Measurements from ENCODE around the gene TNC. TPM values are rescaled to one million over a fixed set of nuclear protein-coding genes. Genes with fewer than 3 reads are reported as not detected.

TNC gene
- total RNA-seq, 1 donor from 2014 or later = 18.7 TPM

- TF ChIP-seq POLR2A (IDR thresholded peaks at IDR 0.05) = no peak
- TF ChIP-seq POLR2AphosphoS5 (IDR thresholded peaks at IDR 0.05; ENCODE audit: insufficient read depth in 1 of 2, low read depth in 1 of 2) = no peak
- no peak for TF ChIP-seq CTCF (IDR thresholded peaks at IDR 0.05)
- Histone ChIP-seq H3K9me3 (no peaks in the 10 kb centered on the region), H3K4me1 (peaks cover 6% of the 10 kb centered on the region), H3K27me3 (no peaks in the 10 kb centered on the region), H3K4me3 (no peak overlapping the region), H3K27ac (no peak overlapping the region), H3K36me3 (no peaks in the 10 kb centered on the region)
- no peak for DNase-seq (ENCODE audit: extremely low spot score in 2 of 2)
- intact Hi-C loops (cut with DNase I) = no loop called here
Observed at GRCh38 chr9:115039516-115040120, 78.3 kb downstream of the TNC start.

GRCh38 chr9:115038178-115038577, 79.8 kb downstream of the TNC start:
- Histone ChIP-seq H3K4me1 (peaks cover 7% of the 10 kb centered on the region), H3K27me3 (no peaks in the 10 kb centered on the region), H3K4me3 (no peak overlapping the region), H3K36me3 (no peaks in the 10 kb centered on the region), H3K9me3 (no peaks in the 10 kb centered on the region), H3K27ac (no peak overlapping the region)
- no peak for DNase-seq (ENCODE audit: extremely low spot score in 2 of 2)
- TF ChIP-seq POLR2AphosphoS5 (IDR thresholded peaks at IDR 0.05; ENCODE audit: insufficient read depth in 1 of 2, low read depth in 1 of 2) = no peak
- TF ChIP-seq CTCF (IDR thresholded peaks at IDR 0.05) = no peak
- no peak for TF ChIP-seq POLR2A (IDR thresholded peaks at IDR 0.05)
- intact Hi-C loops (cut with DNase I) = no loop called here

GRCh38 chr9:115036691-115037090, 81.3 kb downstream of the TNC start:
- intact Hi-C loops (cut with DNase I) = no loop called here
- Histone ChIP-seq H3K27me3 (no peaks in the 10 kb centered on the region), H3K27ac (no peak overlapping the region), H3K4me1 (peaks cover 7% of the 10 kb centered on the region), H3K36me3 (no peaks in the 10 kb centered on the region), H3K9me3 (no peaks in the 10 kb centered on the region), H3K4me3 (no peak overlapping the region)
- DNase-seq (ENCODE audit: extremely low spot score in 2 of 2) = no peak
- TF ChIP-seq POLR2AphosphoS5 (IDR thresholded peaks at IDR 0.05; ENCODE audit: insufficient read depth in 1 of 2, low read depth in 1 of 2) (no peak), POLR2A (IDR thresholded peaks at IDR 0.05) (no peak), CTCF (IDR thresholded peaks at IDR 0.05) (no peak)

- Histone ChIP-seq H3K27me3 (no peaks in the 10 kb centered on the region), H3K9me3 (no peaks in the 10 kb centered on the region), H3K4me3 (no peak overlapping the region), H3K27ac (peak overlapping the region; percentile 36), H3K36me3 (no peaks in the 10 kb centered on the region), H3K4me1 (peaks cover 7% of the 10 kb centered on the region)
- intact Hi-C loops (cut with DNase I) = no loop called here
- TF ChIP-seq POLR2AphosphoS5 (IDR thresholded peaks at IDR 0.05; ENCODE audit: insufficient read depth in 1 of 2, low read depth in 1 of 2) (no peak), CTCF (IDR thresholded peaks at IDR 0.05) (no peak), POLR2A (IDR thresholded peaks at IDR 0.05) (no peak)
- no peak for DNase-seq (ENCODE audit: extremely low spot score in 2 of 2)
Observed at GRCh38 chr9:115035841-115036612, 81.9 kb downstream of the TNC start.

- Histone ChIP-seq H3K4me1 (peaks cover 7% of the 10 kb centered on the region), H3K27ac (no peak overlapping the region), H3K36me3 (no peaks in the 10 kb centered on the region), H3K9me3 (no peaks in the 10 kb centered on the region), H3K27me3 (no peaks in the 10 kb centered on the region), H3K4me3 (no peak overlapping the region)
- TF ChIP-seq CTCF (IDR thresholded peaks at IDR 0.05) = no peak
- TF ChIP-seq POLR2A (IDR thresholded peaks at IDR 0.05) = no peak
- TF ChIP-seq POLR2AphosphoS5 (IDR thresholded peaks at IDR 0.05; ENCODE audit: insufficient read depth in 1 of 2, low read depth in 1 of 2) = no peak
- DNase-seq (ENCODE audit: extremely low spot score in 2 of 2) = no peak
- intact Hi-C loops (cut with DNase I) = no loop called here
Observed at GRCh38 chr9:115034801-115035200, 83.2 kb downstream of the TNC start.

All from vagina (tissue), 2 donors.